SIG-M5 treated with dmso at 0.1 percent for 504 hours (cell line): ENCODE results near the gene UBE2I.

ENCODE experiments used
- DNase-seq: peaks from one replicate; lab custom pipeline; 2025; ENCODE audit not compliant: unreplicated experiment; lab: John Stamatoyannopoulos, UW

UBE2I gene

DNA sequence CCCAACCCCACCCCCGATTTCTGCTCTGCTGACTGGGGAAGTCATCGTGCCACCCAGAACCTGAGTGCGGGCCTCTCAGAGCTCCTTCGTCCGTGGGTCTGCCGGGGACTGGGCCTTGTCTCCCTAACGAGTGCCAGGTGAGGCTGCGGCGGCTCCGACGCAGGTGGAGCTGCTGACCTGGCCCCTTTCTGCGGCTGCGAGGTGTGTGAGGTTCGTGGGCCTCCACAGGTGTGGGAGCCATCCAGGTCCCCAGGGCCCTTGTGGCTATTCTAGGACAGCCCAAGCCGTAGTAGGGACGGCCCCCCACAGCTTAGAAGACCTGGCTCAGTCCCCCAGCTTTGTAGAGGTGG lies 3.0 kb downstream of the UBE2I start:
- DNase-seq, result no peak

DNA sequence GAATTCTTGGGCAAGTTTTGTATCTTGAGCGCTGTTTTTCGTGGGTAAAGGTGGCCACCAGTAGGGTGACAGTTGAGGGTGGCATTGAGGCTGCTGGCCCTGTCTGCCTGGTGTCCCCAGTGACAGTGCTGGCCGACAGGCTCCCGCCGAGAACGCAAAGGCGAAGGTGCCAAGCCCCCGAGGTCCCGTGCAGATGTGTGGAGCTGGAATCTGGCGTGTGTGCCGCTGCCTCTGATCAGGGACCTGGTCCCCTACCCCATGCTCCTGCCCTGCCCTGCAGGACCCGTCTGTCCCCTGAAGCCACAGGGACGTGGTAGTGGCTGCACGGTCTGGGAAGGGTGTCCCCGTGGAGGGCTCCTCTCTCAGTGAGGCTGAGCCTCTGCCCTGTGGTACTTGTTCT lies 3.5 kb downstream of the UBE2I start:
- DNase-seq, result no peak

GRCh38 chr16:1313721-1314369 lies 4.4 kb downstream of the UBE2I start:
- DNase-seq, result no peak

DNA sequence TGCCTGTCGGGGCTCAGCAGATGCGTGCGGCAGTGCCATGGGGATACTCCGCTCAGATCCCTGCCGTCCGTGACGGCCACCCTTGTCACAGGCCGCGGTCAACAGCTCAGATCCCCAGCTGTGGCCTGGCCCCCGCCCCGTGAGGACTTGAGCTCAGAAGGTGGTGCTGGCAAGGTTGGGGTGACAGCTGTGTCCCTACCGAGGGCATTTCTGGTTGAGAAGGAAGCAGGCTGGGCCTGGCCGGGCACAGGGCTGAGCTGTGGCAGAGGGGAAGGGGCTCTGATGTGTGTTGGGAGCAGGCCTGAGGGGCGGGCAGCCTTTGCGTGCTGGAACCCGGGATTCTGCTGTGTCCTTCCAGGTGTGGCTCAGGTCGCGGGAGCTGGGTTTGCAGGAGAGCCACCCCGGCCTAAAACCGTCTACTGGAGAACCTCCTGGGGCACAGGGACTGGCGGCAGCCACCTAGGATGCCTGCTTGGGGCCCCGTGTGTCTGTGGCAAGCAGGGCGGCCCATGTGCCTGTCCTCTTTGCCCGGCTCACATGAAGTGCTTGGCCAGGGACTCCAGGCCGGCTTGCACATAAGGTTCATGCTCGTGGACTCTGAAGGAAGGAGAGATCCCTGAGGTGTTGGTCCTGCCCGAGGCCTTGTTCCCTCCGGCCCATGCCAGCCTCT lies 5.1 kb downstream of the UBE2I start:
- DNase-seq, result no peak

- no peak for DNase-seq
Measured at GRCh38 chr16:1315081-1316032, 5.9 kb downstream of the UBE2I start.

GRCh38 chr16:1316033-1316405 lies 6.6 kb downstream of the UBE2I start:
- no peak for DNase-seq

GRCh38 chr16:1317479-1318267 lies 8.2 kb downstream of the UBE2I start:
- DNase-seq, result no peak

DNA sequence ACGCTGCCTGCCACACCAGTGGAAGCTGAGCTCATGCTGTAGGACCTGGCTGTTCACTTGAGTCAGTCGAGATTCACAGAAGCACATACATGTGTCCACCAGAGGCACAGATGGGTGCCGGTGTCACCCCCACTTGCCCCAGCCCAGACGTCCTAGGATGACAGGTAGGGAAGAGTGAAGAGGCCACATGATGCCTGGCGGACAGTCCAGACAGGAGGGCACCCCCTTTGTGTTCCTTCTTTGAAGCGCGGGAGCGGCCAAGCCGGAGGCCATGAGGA lies 8.8 kb downstream of the UBE2I start:
- no peak for DNase-seq

DNA sequence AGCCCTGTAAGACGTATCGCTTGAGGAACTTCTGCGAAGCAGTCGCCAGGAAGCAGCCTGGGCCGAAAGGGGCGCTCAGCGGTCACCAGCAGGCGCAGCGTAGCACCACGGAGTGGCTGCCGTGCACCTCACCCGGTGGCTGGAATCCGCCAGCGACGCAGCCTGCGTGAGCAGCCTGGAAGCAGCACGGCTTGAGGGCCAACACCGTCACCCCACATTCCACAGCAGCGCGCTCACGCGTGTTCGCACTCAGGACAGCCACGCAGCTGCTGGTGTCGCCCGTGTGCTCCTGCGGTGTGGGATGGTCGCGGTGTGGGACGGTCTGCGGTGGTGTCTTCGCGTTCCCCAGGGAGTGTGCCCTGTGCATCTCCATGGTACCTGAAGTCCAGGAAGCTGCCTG lies 9.6 kb downstream of the UBE2I start:
- DNase-seq, result no peak

DNA sequence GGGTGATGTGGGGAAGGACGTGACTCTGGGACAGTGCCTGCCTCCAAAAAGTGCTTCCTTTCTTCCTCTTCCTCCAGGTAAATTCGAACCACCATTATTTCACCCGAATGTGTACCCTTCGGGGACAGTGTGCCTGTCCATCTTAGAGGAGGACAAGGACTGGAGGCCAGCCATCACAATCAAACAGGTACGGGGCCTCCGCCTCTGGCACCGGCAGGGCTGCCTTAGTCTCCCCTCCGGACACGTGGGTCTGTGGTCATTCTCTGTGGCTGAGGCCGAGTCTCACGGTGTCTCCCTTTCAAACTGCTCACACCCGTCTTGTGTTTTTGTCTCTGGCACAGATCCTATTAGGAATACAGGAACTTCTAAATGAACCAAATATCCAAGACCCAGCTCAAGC lies 10.7 kb downstream of the UBE2I start:
- no peak for DNase-seq

GRCh38 chr16:1320658-1321240 lies 11.3 kb downstream of the UBE2I start:
- DNase-seq, result no peak

GRCh38 chr16:1322407-1322806 lies 13.0 kb downstream of the UBE2I start:
- DNase-seq, result no peak

DNA sequence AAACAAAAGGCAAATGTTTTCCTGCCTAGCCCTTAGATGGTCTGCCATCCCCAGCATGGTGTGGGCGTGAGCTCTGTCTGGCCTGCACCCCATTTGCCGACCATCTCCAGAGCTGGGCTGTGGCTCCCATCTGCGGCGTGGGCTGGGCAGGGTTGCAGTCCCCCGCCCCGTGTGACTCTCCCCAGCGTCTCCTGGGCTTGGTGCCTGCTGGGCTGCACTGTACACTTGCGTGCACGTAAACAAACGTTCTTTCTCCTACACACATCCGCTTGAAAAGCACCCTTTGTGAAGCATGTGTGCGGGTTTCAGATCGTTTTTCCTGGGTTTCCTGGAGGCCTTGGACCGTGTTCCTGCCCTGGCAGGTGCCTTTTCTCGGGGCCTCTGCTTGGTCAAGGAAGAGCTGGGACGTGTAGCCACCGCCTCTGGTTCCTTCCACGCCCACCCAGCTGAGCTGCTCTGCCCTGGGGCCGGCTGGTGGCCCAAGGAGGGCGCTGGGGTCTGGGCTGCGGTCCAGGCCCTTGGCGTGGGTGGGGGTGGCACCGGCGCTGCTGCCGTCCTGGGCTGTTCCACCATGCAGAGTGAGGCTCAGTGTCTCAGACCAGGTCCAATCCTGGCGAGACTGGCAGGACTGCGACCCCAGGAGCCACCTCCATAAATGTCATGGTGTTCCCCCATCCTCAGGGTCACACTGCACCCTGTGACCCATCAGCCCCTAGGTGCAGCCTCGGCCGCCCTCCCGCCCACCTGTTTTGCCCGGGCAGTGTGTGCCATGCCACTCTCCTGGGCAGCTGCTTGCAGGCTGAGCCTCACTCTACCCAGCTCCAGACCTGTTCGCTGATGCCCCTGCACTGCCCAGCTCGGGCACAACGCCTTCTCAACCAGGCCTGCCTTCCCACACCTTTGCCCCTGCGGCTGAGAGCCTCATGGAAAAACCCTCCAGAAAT lies 14.1 kb downstream of the UBE2I start:
- no peak for DNase-seq

DNA sequence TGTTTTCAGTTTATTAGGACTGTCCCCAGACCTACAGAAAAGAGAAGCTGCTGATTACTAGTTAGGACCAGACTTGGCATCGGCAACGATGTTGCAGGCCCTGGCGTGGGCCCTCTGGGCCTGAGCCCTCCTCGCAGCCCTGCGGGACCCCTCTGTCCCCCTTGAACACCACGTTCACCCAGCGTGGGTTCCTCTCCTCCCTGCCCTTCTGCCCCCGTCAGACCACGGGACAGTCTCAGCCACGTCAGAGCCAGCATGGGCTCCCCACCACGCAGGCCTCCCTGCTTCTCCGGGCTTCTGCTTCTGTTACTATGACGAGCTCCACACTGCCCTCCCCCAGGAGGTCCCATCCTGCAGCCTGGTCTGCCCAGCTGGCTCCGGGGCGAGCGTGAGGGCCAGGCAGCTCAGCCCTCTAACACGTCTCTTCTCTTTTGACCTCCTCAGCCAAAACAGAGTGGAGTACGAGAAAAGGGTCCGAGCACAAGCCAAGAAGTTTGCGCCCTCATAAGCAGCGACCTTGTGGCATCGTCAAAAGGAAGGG lies 14.9 kb downstream of the UBE2I start:
- no peak for DNase-seq

DNA sequence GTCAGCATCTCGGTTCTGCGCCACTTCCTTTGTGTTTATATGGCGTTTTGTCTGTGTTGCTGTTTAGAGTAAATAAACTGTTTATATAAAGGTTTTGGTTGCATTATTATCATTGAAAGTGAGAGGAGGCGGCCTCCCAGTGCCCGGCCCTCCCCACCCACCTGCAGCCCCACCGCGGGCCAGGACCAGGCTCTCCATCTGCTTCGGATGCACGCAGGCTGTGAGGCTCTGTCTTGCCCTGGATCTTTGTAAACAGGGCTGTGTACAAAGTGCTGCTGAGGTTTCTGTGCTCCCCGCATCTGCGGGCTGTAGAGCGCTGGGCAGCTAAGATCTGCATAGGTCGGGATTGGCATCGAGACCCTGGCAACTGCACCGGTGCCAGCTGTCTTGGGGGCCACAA lies 15.8 kb downstream of the UBE2I start:
- no peak for DNase-seq

- DNase-seq, result no peak
Measured at GRCh38 chr16:1325673-1326371, 16.4 kb downstream of the UBE2I start.

GRCh38 chr16:1326391-1326790 lies 17.0 kb downstream of the UBE2I start:
- DNase-seq, result no peak

DNA sequence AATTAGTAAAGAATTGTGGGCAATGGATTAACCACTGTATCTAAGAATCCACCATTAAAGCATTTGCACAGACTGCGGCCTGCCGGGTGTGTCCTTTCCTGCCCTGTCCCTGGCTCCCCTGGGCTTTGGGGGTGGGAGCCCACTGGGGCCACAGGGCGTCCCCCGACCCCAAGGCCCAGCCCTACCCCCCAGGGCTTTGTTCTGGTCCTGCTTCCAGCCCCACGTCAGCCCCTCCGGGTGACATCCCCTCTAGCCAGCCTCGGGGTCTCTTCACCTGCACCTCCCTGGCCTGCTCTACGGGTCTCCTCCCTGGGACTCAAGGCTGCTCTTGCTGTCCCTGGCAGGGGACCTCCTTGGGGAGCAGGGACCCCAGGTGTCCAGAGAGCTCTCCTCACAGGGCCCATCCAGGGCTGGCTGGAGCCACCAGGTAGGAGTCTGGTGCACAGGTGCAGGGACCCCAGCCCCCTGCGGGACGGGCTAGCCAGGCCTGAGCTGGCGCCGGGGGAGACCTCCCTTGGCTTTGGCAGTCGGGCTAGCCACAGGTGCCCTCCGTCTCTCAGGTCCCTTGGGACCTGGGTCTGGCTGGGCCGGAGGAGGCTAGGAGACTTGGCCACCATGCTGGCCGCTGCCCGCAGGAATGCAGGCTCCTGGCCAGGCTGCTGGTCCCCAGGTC lies 17.6 kb downstream of the UBE2I start:
- no peak for DNase-seq

DNA sequence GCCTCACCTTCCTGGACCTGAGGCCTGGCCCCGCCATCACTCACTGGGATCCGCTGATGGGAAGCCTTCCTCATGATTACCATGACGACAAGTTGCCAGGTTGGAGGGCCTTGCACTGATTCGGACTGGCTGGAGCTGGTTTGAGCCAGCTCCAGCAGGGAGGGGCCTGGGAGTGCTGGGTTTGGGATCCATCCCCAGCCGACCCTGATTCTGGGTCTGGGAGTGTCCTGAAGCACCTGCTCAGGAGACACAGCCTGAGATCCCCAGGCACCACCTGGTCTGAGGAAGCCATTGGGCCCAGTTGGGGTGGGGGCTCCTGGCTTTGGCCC lies 18.1 kb downstream of the UBE2I start:
- no peak for DNase-seq
